Kidney tubule cell (primary cell): Measurements from ENCODE around the gene COX19.
"Not testable (repeated sequence)": the region's sequence is repeated elsewhere in the genome, so short reads cannot be mapped to it uniquely, and the experiment has no call there.

Source experiments
- DNase-seq: peaks from one replicate; pipeline ENCODE4 v3.0.0-alpha.2; 2018; ENCODE audit warnings: low spot score

Gene COX19

DNA sequence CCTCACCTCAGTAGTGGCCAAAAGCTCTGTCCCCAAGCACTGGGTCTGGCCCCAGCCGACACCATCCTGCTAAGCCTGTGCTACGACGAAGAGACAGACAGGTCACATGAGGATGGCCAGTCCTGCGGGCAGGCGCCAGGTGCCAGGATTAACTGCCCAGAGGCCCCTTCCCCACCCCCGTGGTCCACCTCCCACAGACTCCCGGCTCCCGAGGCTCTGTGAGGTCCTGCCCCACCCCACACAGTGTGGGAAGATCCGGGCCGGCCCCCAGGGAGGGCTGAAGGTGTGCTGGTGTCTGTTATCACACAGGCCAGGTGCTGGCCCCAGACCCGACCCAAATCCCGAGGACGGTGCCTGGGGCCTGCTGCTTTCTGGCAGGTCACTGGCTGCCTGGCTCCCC is 34.9 kb upstream of the COX19 start:
- DNase-seq = no peak

- DNase-seq = no peak
Measured at GRCh38 chr7:1009747-1010146, 34.4 kb upstream of the COX19 start.

- no peak for DNase-seq
Measured at GRCh38 chr7:1008733-1009363, 33.5 kb upstream of the COX19 start.

DNA sequence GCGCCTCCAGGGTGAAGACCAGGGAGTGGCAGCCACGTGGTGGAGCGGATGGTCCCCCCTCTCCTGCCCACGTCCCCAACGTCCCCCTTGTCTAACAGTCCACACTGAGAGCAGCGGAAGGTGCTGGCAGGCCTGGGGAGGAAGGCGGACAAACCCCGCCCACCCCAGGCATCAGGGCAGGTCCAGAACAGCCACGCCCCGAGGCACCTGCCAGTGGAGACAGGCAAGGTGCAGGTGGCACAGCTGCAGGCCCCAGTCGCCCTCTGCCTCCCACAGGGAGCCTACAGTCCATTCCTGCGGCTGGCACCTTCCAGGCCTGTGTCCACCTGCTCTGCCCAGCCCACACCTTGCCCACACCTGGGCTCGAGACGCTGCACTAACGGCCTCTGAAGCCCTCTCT is 32.6 kb upstream of the COX19 start:
- no peak for DNase-seq

- DNase-seq = no peak
Measured at GRCh38 chr7:1005303-1005702, 30.0 kb upstream of the COX19 start.

DNA sequence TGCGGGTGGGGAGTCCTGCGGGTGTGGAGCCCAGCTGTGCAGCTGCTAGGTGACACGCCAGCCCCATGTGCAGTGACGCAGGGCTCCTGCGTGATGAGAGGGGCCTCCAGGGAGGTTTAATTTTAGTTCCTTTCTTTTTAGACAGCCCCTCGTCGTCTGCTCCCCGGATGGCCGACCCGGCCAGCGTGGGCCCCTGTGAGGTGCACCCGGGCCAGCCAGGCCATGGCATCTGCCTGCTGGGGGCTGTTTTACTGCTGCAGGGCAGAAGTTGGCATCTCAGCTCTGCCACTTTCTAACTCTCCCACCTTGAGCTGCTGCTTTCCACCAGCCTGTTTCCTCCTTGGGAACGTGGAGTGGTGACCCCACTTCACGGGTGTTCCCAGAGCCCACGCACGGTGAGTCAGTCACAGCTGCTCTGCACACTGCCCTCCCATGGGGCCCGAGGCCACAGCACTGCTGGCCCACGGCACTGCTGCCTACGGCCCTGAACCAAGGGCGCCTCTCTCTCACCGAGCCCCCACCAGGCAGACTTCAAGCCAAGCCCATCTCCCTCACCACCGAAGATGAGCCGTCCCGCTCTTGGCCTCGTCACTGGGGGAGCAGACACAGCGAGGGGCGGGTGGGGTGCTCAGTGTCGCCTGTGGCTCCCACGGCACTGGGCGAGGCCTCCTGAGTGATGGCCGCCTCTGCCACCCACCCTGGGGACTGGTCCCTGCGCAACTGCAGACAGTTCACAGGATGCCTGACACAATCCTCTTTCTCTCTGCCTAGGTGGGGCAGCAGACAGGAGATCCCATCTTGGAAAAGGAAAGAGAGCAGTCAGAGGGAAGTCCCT is 28.9 kb upstream of the COX19 start:
- no peak for DNase-seq

GRCh38 chr7:1002445-1002844 is 27.1 kb upstream of the COX19 start:
- not testable (repeated sequence) for DNase-seq

GRCh38 chr7:1002026-1002425 is 26.7 kb upstream of the COX19 start:
- DNase-seq = not testable (repeated sequence)

GRCh38 chr7:1001069-1001770 is 25.9 kb upstream of the COX19 start:
- DNase-seq = not testable (repeated sequence)

DNA sequence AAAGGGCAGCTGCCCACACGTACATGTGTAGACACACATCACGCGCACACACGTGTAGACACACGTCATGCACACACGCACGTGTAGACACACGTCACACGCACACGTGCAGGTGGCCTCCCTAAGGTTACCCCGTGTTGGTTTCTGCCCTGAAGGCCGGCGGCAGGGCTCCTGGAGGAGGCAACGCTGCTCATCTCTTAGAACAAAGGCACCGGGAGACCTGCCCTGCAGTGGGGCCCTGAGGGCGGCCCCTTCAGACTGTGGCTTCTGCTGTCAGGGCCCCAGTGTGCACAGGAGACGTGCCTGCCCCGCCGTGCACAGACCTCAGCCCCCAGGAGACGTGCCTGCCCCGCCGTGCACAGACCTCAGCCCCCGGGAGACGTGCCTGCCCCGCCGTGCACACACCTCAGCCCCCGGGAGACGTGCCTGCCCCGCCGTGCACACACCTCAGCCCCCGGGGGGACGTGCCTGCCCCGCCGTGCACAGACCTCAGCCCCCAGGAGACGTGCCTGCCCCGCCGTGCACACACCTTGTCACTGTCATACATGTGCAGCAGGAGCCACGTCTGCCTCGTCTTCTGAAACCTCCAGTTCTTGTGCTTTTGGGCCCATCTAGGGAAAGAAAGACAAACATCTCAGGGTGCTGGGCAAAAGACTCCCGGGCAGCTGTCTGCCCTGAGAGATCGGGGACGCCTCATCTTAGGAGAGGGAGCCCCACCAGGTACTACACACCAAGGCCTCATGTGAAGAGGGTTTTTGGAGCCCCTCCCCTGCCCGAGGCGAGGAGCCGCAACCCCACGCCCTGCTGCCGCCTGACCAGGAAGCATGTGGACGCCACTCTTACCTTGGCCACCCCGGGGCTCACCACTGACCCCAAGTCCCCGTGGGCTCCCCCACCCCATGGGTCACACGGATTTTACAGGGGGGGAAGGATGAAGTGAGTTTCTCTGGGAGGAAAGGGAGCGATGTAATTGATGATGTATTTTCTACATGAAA is 24.9 kb upstream of the COX19 start:
- DNase-seq = no peak

DNA sequence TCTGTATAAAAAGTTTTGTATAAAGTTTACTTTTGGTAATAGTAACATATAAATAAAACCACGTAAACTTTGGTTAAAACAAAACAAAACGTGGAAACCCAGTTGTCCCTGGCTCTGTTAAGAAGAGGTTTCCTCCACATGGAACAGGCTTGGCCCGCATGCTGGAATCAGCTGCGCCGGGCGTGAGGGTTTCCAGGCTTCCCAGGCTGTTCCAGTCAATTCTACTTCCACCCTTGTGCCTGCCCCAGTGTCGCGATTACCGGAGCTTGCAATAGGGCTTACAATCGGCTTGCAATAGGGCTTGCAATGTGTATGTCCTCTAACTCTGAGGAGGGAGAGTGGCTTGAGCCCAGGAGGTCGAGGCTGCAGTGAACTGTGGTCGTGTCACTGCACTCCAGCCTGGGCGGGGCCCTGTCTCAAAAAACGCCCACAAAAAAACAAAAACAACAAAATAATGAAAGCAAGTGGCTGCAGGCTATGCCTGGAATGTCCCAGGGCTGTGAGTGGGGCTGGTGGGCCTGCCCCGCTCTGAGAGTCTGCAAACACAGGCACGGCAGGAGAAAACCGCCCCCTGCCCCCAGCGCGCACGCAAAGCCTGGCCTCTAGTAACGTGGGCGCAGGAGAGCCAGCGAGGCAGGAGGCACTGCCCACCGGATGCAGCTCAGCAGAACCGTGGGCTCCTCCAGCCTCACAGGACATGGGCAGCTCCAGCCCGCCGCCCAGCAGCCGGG is 24.0 kb upstream of the COX19 start:
- DNase-seq = no peak

- DNase-seq = no peak
Measured at GRCh38 chr7:997404-998395, 22.4 kb upstream of the COX19 start.

GRCh38 chr7:996079-996872 is 20.9 kb upstream of the COX19 start:
- DNase-seq = no peak

GRCh38 chr7:995571-995970 is 20.2 kb upstream of the COX19 start:
- no peak for DNase-seq

DNA sequence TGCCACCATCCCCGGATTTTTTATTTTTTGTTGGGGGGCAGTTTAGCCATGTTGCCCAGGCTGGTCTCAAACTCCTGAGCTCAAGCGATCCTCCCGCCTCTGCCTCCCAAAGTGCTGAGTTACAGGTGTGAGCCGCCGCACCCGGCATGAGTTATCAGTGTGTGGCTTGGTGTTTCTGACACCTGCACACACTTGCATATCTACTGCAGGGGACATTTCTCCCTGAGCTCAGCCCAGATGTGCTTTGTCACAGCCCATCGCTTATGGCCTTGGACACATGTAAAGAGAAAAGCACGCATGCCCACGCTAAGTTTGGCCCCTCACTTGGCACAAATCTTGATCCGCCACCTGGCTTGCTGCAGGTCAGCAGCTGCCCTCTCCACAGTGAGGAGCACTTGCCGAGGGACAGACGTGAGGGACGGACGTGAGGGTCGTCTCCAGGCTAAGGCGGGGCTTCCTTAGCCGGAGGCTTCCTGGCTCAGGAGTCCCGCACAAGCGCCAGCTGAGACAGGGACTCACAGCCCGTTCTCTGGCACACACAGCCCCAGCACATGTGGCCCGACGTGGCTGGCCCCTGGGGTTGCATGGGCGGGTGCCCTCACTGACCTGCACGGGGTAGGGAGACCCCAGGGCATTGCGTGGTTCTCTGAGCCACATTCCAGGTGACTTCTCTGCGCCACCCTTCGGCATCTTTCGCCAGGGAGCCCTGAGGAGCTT is 19.4 kb upstream of the COX19 start:
- no peak for DNase-seq

DNA sequence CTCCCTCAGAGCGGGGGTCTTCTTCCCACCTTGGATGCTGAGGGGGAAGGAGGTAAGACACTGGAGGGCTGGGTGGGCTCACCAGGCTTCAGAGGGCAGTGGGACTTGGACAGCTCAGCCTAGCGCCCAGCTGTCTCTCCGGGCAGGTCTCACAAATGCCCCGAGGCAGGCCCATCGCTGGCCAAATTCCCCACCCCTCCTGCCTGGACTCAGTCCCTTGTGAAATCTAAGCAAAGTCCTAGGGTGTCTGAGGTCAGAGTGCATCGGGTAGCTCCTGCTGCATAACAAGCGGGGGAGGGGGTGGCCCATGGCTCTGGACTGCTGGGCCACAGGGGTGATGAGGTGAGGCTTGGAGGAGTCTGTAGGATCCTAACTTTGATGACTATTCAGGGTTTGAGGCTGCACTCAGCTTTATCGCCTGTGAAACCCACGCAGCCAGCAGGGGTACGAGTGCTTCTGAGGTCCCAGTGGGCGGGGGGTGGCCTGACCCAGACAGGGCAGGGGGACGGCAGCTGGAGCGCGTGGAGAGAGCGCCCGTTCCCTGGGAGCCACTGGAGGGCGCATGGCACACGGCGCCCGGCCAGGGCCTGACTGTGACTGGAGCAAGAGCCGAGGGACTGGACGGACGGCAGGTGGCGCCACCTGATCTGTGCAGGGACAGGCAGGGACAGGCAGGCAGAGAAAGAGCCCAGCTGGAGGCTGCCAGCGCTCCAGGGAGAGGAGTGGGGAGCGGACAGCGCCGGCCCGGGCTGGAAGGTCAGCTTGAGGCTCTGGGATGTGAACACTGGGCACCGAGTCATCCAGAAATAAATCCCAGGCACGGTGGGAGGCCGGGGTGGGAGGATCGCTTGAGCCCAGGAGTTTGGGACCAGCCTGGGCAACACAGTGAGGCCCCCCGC is 17.6 kb upstream of the COX19 start:
- peak; percentile 94 for DNase-seq
